Measurements from ENCODE around the gene CLSTN2.

The CLSTN2 gene

DNA sequence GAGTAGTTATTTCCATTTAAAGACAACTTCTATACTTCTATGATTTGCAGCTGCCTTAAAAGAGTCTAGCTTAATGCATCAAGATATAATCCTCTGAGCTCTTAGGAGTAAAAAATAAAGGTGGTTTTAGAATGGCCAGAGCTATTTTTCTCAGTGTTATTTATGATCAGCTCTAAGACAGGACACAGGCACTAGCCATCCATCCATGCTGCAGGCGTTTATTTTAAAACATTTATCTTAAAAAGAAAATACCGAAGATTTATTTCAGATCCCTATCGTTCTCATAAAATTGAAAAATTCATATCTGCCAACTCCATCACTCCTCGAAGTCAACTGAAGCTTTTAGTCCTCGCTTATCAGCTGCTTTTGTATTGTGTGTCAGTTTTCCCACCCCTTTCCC lies 243.5 kb downstream of the CLSTN2 start:
- no peak overlapping the region for H3K27ac ChIP-seq
- no peaks in the 10 kb centered on the region for H3K9me3 ChIP-seq
- no peaks in the 10 kb centered on the region for H3K36me3 ChIP-seq
- no peak overlapping the region for H3K4me3 ChIP-seq
- no peaks in the 10 kb centered on the region for H3K27me3 ChIP-seq
- H3K4me1 ChIP-seq: no peaks in the 10 kb centered on the region
- DNase-seq: no peak
- intact Hi-C loops (cut with DNase I; ENCODE audit: low total_unique reads): no loop called here
- TF ChIP-seq, protein P1, sequence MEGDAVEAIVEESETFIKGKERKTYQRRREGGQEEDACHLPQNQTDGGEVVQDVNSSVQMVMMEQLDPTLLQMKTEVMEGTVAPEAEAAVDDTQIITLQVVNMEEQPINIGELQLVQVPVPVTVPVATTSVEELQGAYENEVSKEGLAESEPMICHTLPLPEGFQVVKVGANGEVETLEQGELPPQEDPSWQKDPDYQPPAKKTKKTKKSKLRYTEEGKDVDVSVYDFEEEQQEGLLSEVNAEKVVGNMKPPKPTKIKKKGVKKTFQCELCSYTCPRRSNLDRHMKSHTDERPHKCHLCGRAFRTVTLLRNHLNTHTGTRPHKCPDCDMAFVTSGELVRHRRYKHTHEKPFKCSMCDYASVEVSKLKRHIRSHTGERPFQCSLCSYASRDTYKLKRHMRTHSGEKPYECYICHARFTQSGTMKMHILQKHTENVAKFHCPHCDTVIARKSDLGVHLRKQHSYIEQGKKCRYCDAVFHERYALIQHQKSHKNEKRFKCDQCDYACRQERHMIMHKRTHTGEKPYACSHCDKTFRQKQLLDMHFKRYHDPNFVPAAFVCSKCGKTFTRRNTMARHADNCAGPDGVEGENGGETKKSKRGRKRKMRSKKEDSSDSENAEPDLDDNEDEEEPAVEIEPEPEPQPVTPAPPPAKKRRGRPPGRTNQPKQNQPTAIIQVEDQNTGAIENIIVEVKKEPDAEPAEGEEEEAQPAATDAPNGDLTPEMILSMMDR (IDR thresholded peaks at IDR 0.05): no peak

DNA sequence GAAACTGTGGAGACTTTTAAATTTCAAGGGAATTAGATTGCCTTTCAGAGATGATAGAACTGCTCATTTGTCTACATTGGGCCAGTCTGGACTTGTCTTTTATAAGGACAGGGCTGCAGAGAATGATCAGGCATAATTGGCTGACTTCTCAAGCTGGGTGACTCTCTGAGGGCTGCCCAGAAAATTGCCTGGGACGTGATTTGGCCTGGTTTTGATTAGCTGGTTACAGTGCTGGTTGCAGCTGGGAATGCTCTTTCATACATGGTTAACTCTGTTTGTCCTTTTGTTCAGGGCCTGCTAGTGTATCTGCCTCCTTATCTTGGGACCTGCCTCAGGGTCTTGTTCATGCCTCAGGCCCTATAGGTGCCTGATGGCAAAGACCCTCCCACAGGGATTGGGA lies 245.6 kb downstream of the CLSTN2 start:
- no peaks in the 10 kb centered on the region for H3K9me3 ChIP-seq
- H3K4me1 ChIP-seq: peaks cover 0 to 20% (median 4%) of the 10 kb centered on the region in 4 donors
- H3K27ac ChIP-seq: no peak overlapping the region
- H3K36me3 ChIP-seq: no peaks in the 10 kb centered on the region
- intact Hi-C loops (cut with DNase I; ENCODE audit: low total_unique reads): no loop called here
- TF ChIP-seq, protein P1 (IDR thresholded peaks at IDR 0.05): no peak
- no peak for DNase-seq
- no peak overlapping the region for H3K4me3 ChIP-seq
- H3K27me3 ChIP-seq: no peaks in the 10 kb centered on the region

DNA sequence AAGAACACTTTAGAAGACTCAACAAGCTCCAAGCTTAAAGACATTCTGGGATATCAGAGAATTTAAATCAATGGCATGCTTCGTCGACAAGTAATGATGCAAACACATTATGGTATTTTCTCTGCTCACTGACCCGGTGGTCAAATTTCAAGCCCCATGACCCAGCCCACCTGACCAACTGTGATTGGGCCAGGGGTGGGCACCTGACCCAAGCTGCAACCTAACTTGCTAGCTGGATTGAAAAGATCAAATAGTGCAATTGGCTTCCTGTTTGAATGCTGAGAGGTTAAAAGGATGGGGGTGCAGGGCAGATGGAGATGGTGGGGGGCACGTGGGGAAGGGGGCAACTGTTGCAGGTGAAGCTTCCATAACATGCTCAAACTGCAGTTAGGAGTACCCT lies 250.4 kb downstream of the CLSTN2 start:
- intact Hi-C loops (cut with DNase I; ENCODE audit: low total_unique reads): no loop called here
- Histone ChIP-seq H3K4me1 (peaks cover 3 to 47% (median 22%) of the 10 kb centered on the region in 4 donors), H3K9me3 (no peaks in the 10 kb centered on the region), H3K27me3 (no peaks in the 10 kb centered on the region), H3K36me3 (no peaks in the 10 kb centered on the region), H3K27ac (peak overlapping the region; percentile 64 to 66), H3K4me3 (no peak overlapping the region)
- TF ChIP-seq, protein P1 (IDR thresholded peaks at IDR 0.05): no peak
- no peak for DNase-seq

DNA sequence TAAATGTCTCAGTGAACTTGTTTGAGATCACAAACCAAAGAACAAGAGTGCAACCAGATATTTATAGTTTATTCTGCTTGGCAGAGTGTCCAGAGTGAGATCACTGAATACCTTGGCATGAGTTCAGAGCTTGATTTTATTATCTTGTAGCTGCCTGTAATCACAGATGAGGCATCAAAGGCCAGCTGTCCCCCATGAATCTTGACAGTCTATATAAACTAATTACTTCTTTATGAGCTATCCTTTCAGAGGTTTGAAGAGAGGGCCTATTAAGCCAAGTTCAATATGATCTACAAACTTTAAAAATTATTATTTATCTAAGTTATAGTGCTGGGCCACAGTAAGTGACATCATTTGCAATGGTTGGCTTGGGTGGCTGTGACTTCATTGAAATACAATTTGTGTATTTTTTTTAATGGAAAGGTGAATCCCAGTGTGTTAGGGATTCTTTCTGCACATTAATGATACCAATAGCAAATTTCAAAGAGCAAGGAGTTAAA lies 251.5 kb downstream of the CLSTN2 start:
- no peak overlapping the region for H3K4me3 ChIP-seq
- no peaks in the 10 kb centered on the region for H3K27me3 ChIP-seq
- peak overlapping the region; percentile 64 to 66 for H3K27ac ChIP-seq
- TF ChIP-seq, protein P1 (IDR thresholded peaks at IDR 0.05): no peak
- intact Hi-C loops (cut with DNase I; ENCODE audit: low total_unique reads): no loop called here
- no peaks in the 10 kb centered on the region for H3K9me3 ChIP-seq
- no peak for DNase-seq
- H3K4me1 ChIP-seq: peaks cover 3 to 47% (median 22%) of the 10 kb centered on the region in 4 donors
- no peaks in the 10 kb centered on the region for H3K36me3 ChIP-seq

DNA sequence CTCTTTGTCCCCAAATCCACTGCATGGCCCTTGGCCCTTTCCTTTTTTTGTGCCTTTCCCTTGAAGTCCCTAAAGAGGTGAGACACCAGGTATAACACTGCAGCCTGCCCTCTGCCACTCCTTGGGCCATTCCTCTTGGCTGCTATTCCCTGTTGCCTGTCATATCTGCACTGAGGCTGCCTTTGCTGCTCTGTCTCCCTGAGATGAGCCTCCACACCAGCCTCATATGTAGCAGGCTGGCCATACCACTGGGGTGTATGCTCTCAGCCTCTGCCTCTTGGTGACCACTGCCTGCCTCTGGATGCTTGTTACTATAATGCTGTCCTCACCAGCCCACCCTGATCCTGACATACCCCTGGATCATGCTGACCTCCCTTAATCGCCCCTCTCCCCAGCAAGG lies 252.0 kb downstream of the CLSTN2 start:
- intact Hi-C loops (cut with DNase I; ENCODE audit: low total_unique reads): no loop called here
- peaks cover 3 to 47% (median 22%) of the 10 kb centered on the region in 4 donors for H3K4me1 ChIP-seq
- peak overlapping the region; percentile 64 to 66 for H3K27ac ChIP-seq
- no peak overlapping the region for H3K4me3 ChIP-seq
- no peaks in the 10 kb centered on the region for H3K9me3 ChIP-seq
- TF ChIP-seq, protein P1 (IDR thresholded peaks at IDR 0.05): no peak
- DNase-seq: no peak
- no peaks in the 10 kb centered on the region for H3K36me3 ChIP-seq
- no peaks in the 10 kb centered on the region for H3K27me3 ChIP-seq

Data from tibial artery (tissue), 4 donors.